Activated naive CD4-positive, alpha-beta T cell treated with anti-CD3 and anti-CD28 coated beads for 36 hours (primary cell): ENCODE results near the gene MYO1C. TPM values are rescaled to one million over a fixed set of nuclear protein-coding genes. Genes with fewer than 3 reads are reported as not detected.
"Not testable (repeated sequence)": the region's sequence is repeated elsewhere in the genome, so short reads cannot be mapped to it uniquely, and the experiment has no call there.

Experiments
- CTCF ChIA-PET: fragments of 350-600 bp; sonication (Branson Sonifier 250); formaldehyde crosslinking; loops from one replicate; lab custom pipeline; 2021; ENCODE audit warnings: antibody characterized with exemption; lab: Charles Lee
- DNase-seq: peaks from one replicate; pipeline ENCODE4 v3.0.0-alpha.2; 2020
- H3K27ac Mint-ChIP-seq: one replicate; pipeline ENCODE4 v1.8.0; 2021; ENCODE audit warnings: mild to moderate bottlenecking, mixed read lengths
- H3K27me3 Mint-ChIP-seq: one replicate; pipeline ENCODE4 v1.8.0; 2021; ENCODE audit warnings: low read depth, mixed read lengths
- H3K36me3 Mint-ChIP-seq: one replicate; pipeline ENCODE4 v1.8.0; 2021; ENCODE audit warnings: low read depth, mixed read lengths
- H3K4me1 Mint-ChIP-seq: one replicate; pipeline ENCODE4 v1.8.0; 2021; ENCODE audit warnings: low read depth, mixed read lengths
- H3K4me3 Mint-ChIP-seq: one replicate; pipeline ENCODE4 v1.8.0; 2021; ENCODE audit warnings: mild to moderate bottlenecking, moderate library complexity, mixed read lengths
- H3K9me3 Mint-ChIP-seq: one replicate; pipeline ENCODE4 v1.8.0; 2021; ENCODE audit warnings: mixed read lengths
- intact Hi-C: fragments of 100-400 bp; cut with micrococcal nuclease; formaldehyde crosslinking; loops from one replicate; pipeline ENCODE4 v1.15.1; 2023
- total RNA-seq, 2 experiments: library from RNA; stranded (reverse); gene quantifications; one replicate each; pipeline ENCODE4 v1.2.3, GENCODE V29; 2021

MYO1C gene
- total RNA-seq, 2 experiments from 2014 or later = 14.6 to 14.7 TPM

DNA sequence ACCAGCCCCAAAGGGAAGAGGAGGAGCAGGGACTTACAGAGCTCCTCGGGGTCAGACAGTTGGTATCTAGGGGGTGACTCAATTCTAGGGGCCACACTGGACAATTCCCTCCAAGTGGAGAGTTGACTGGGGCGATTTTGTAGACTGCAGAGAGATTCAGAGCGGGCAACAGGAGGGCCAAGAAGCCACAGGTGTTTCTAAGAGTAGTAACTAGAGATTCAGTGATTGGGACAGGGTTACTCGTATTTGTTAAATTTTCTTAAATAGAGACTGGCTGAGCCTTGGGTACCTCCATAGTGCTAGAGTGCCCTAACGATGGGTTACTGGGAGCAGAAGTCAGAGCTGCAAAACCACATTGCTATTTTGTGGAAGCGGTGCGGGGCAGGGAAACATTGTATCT, 27.2 kb upstream of the MYO1C start:
- Mint-ChIP-seq H3K4me1 (peaks cover 21% of the 10 kb centered on the region), H3K4me3 (no peak overlapping the region), H3K27me3 (no peaks in the 10 kb centered on the region), H3K36me3 (peaks cover 2% of the 10 kb centered on the region), H3K9me3 (no peaks in the 10 kb centered on the region), H3K27ac (no peak overlapping the region)
- intact Hi-C loops = no loop called here
- CTCF ChIA-PET = no interaction called here
- DNase-seq = no peak

DNA sequence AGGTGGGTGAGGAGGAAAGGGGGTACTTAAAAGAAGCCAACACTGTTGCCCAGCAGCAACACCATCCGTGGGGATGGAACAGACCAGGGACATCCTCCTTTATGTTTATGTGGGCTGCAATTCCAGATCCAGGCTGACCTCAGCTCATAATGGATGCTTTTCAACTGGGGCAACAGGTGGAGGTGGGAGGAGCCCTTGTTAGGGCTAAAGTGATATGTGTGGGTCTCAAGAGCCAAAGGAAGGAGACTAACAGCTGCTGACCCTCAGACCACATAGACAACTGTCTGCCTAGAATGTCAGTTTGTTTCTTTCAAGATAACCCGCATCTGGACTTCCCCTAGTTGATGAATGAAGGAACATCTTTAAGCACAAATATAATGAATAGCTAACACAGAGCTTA, 25.9 kb upstream of the MYO1C start:
- intact Hi-C loops = no loop called here
- H3K27ac Mint-ChIP-seq = no peak overlapping the region
- no peak for DNase-seq
- H3K9me3 Mint-ChIP-seq = no peaks in the 10 kb centered on the region
- peaks cover 26% of the 10 kb centered on the region for H3K4me1 Mint-ChIP-seq
- H3K27me3 Mint-ChIP-seq = no peaks in the 10 kb centered on the region
- peaks cover 2% of the 10 kb centered on the region for H3K36me3 Mint-ChIP-seq
- H3K4me3 Mint-ChIP-seq = peak overlapping the region; percentile 80
- CTCF ChIA-PET = interaction anchor here (1.2 to 2.5 kb wide), 2 partner anchors 111 to 153 kb away, joined by 4 to 9 read pairs; no protein-coding TSS in a partner anchor

DNA sequence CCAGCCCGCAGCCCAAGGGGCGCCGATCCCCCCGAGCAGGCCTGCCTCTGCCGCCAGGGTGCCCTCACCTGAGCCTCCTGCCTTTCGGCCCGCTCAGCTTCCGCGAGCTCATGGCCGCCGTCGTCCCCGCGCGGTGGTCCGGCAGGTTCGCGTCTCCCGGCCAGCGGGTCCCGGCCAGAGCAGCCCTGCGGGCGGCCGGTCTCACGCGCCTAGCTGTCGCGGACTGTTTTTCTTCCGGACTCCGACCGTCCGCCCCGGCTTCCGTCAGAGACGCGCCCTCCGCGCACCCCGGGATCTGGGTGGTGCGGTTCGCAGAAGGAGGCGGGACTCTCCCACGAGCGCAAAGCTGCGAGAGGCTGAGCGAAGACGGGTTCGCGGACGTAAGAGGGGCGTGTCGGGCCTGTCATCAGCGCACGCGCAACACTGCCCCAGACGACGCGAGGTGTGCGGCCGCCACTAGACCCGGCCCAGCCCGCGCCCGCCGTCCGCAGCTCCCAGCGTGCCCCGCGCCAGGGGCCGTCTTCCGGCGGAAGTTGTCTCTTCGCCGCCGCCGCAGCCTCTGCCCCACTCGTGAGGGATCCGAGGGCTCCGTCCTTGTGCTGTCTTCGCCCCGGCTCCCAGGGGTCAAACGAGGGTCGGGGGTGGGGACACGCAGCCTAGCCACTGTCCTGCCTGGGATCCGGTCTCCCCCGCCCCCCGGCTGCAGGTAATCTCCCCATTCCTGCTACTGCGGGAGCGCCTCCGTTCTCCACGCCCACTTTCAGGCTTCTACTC, 24.1 kb upstream of the MYO1C start, which contains the start of gene INPP5K:
Gene INPP5K, minus strand, starts transcription at position 225 of the 774 bp plus-strand sequence. Its CDS starts 113 bp downstream, at position 112.
- H3K27ac Mint-ChIP-seq = peak within 1 kb of the TSS; percentile 54
- intact Hi-C loops = loop anchor here (1.0 to 2.0 kb wide), 6 partner anchors 28 to 200 kb away; partner anchors contain the start of genes CRK, PITPNA, SLC43A2 and YWHAE
- no peaks in the 10 kb centered on the region for H3K9me3 Mint-ChIP-seq
- H3K27me3 Mint-ChIP-seq = no peaks in the 10 kb centered on the region
- H3K36me3 Mint-ChIP-seq = peaks cover 3% of the 10 kb centered on the region
- DNase-seq = peak; percentile 98
- CTCF ChIA-PET = interaction anchor here (0.6 to 2.6 kb wide), 8 partner anchors 11 to 261 kb away, joined by 3 to 12 read pairs (median 6); no protein-coding TSS in a partner anchor
- peak within 1 kb of the TSS; percentile 80 for H3K4me3 Mint-ChIP-seq
- peaks cover 26% of the 10 kb centered on the region for H3K4me1 Mint-ChIP-seq

DNA sequence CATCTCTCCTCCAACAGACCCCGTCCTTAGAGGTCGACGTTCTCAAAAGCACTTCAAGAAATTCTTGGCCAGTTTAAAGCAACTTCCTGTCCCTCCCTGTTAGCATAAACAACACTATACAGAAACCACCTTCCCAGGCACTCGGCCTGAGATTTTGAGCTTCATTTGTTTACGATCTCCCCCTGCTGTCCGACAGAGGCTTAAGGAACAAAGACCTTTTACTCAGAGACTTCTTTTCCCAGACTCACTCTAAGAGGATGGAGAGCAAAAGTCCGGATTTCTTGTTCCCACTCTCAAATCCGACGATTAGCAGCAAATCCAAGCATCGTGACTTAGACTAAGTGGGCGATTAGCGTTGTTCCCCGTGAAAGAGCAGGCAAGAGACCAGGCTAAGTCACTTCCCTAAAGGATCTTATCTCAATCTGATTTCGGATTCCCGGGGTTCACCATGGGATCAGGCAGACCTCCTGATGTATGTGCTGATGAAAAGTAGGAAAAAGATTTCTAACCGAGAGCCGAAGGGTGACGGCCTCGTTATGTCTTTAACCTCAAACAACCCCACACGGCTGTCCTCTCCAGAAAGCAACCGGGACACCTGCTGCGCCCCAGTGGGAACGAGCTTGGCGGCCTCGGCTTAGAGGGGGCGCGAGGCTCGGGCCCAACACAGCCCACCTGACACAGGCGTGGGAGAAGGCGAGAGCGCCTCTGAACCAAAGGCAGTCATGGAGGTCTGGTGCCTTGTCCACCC, 23.3 kb upstream of the MYO1C start:
- CTCF ChIA-PET = interaction anchor here (0.6 to 2.6 kb wide), 10 partner anchors 11 to 183 kb away, joined by 3 to 12 read pairs (median 4); no protein-coding TSS in a partner anchor
- Mint-ChIP-seq H3K27me3 (no peaks in the 10 kb centered on the region), H3K27ac (peak overlapping the region; percentile 54), H3K4me3 (peak overlapping the region; percentile 80), H3K36me3 (peaks cover 3% of the 10 kb centered on the region), H3K9me3 (no peaks in the 10 kb centered on the region), H3K4me1 (peaks cover 26% of the 10 kb centered on the region)
- intact Hi-C loops = loop anchor here (1.0 to 2.0 kb wide), 8 partner anchors 28 to 257 kb away; partner anchors contain the start of genes CRK, PITPNA, SLC43A2 and YWHAE
- DNase-seq = peak; percentile 69

DNA sequence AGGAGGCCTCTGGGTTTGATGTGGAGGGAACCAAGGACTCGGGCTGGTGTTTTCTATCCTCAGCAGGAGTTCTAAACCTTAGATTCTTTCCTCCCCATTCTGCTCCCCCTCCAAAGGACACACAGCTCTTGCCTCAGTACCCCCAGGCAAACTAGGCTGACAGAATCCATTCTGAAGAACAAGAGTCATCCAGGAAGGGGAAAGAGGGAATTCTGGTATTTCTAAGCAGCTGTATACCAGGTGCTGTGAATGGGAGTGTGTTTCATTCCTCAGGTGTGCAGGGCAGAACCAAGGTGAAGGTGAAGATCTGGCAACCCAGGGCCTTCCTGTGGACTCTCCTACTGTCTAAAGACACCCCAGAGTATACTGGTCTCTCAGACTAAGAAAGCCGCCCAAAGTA, 19.9 kb upstream of the MYO1C start:
- H3K4me1 Mint-ChIP-seq = peaks cover 16% of the 10 kb centered on the region
- CTCF ChIA-PET = interaction anchor here (1.9 kb wide), 1 partner anchor 147 kb away, joined by 6 read pairs; no protein-coding TSS in a partner anchor
- H3K4me3 Mint-ChIP-seq = no peak overlapping the region
- H3K27me3 Mint-ChIP-seq = no peaks in the 10 kb centered on the region
- no peak for DNase-seq
- intact Hi-C loops = no loop called here
- H3K9me3 Mint-ChIP-seq = no peaks in the 10 kb centered on the region
- H3K27ac Mint-ChIP-seq = no peak overlapping the region
- H3K36me3 Mint-ChIP-seq = peaks cover 6% of the 10 kb centered on the region

DNA sequence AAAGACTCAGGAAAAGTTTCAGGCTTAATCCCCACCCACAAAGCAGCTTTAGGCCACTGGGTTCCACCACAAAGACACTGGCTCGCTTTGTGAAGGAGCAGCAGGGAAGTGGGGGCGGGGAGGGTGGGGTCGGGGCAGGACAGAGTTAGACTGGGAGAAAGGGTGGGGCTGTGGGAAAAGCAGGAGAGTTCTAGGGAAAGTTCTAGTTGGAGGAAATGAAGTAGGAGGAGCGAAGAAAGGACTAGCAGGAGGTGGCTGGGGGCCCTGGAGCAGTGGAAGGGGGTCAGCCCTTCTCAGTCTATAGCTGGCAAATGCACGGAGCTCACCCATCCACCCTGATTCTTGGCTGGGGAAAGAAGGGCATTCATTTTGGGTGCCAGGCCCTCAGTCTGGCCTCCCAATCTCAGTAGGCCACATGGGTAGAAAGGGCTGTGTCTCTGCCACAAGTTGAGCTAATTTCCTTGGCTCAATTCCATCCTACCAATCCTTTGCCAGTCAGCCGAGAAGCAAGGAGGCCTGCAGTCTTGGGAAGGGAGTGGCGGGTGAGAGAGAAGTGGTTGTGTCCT, 19.4 kb upstream of the MYO1C start:
- H3K27me3 Mint-ChIP-seq = no peaks in the 10 kb centered on the region
- CTCF ChIA-PET = interaction anchor here (1.9 kb wide), 1 partner anchor 146 kb away, joined by 6 read pairs; no protein-coding TSS in a partner anchor
- intact Hi-C loops = no loop called here

DNA sequence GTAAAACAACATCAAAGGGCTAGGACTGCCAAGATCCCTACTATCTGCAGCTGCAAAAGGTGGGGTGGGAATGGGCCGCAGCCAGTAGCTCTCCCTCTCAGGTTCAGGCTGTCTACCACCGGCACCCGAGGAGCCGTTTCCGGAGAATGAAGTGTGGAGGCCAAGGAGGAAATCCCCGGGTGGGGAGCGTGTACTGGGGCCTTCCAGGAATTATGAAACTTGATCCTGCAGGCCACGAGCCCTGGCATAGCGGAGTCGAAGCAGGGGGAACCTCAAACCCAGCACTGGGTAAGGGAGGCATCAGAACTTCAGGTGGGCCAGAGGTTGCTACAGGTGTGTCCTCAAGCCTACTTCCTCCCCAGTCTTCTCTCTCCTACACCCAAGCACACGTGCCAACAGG, 18.8 kb upstream of the MYO1C start:
- CTCF ChIA-PET = interaction anchor here (1.5 to 1.9 kb wide), 2 partner anchors 16 to 146 kb away, joined by 3 to 6 read pairs; no protein-coding TSS in a partner anchor
- H3K4me3 Mint-ChIP-seq = no peak overlapping the region
- no peak overlapping the region for H3K27ac Mint-ChIP-seq
- H3K36me3 Mint-ChIP-seq = peaks cover 6% of the 10 kb centered on the region
- no peaks in the 10 kb centered on the region for H3K27me3 Mint-ChIP-seq
- intact Hi-C loops = no loop called here
- H3K4me1 Mint-ChIP-seq = peaks cover 16% of the 10 kb centered on the region
- H3K9me3 Mint-ChIP-seq = no peaks in the 10 kb centered on the region
- no peak for DNase-seq

More for the DNA sequence above, 19.4 kb upstream of the MYO1C start:
- H3K4me1 Mint-ChIP-seq = peaks cover 16% of the 10 kb centered on the region
- peaks cover 6% of the 10 kb centered on the region for H3K36me3 Mint-ChIP-seq
- DNase-seq = no peak
- H3K27ac Mint-ChIP-seq = no peak overlapping the region
- no peak overlapping the region for H3K4me3 Mint-ChIP-seq
- H3K9me3 Mint-ChIP-seq = no peaks in the 10 kb centered on the region

DNA sequence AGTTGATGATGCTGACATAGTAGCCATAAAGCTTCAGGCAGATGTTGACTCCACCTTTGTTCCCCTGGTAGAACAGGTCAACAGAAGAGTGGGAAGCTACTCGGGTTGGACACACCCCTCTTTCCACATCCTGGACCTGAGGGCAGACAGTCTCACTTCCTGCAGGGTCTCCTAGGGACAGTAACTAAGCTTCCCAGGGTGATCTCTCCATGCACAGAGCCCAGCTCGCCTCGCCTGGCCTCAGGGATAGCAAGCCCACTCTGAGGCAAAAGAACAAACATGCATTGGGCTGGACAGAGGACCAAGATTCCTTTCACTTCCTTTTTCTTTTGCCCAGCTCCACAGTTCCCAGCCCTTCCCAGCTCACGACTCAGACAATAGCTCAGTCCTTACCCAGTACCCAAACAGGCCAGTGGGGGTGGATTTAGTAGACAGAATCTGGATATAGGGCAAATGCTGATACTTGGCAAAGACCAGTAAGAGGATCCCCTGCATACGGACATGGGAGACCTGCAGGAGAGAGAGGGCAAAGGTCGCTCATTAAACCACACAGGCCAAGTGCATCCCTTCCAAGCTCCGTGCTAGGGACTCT, 16.9 kb upstream of the MYO1C start:
- Mint-ChIP-seq H3K4me3 (no peak overlapping the region), H3K9me3 (no peaks in the 10 kb centered on the region), H3K27me3 (no peaks in the 10 kb centered on the region), H3K27ac (no peak overlapping the region), H3K4me1 (peaks cover 6% of the 10 kb centered on the region), H3K36me3 (peaks cover 9% of the 10 kb centered on the region)
- CTCF ChIA-PET = interaction anchor here (1.0 kb wide), 1 partner anchor 8 kb away, joined by 3 read pairs; no protein-coding TSS in a partner anchor
- intact Hi-C loops = no loop called here
- no peak for DNase-seq

DNA sequence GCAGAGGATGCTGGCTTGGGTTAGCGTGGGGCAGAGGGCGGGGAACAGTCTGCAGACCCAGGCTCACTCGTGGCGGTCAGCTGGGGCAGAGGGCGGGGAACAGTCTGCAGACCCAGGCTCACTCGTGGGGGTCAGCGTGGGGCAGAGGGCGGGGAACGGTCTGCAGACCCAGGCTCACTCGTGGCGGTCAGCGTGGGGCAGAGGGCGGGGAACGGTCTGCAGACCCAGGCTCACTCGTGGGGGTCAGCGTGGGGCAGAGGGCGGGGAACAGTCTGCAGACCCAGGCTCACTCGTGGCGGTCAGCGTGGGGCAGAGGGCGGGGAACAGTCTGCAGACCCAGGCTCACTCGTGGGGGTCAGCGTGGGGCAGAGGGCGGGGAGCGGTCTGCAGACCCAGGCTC, 16.2 kb upstream of the MYO1C start:
- H3K36me3 Mint-ChIP-seq, H3K4me1 Mint-ChIP-seq, H3K27ac Mint-ChIP-seq, DNase-seq, H3K27me3 Mint-ChIP-seq, intact Hi-C loops, H3K4me3 Mint-ChIP-seq, CTCF ChIA-PET, H3K9me3 Mint-ChIP-seq: not testable (repeated sequence)

DNA sequence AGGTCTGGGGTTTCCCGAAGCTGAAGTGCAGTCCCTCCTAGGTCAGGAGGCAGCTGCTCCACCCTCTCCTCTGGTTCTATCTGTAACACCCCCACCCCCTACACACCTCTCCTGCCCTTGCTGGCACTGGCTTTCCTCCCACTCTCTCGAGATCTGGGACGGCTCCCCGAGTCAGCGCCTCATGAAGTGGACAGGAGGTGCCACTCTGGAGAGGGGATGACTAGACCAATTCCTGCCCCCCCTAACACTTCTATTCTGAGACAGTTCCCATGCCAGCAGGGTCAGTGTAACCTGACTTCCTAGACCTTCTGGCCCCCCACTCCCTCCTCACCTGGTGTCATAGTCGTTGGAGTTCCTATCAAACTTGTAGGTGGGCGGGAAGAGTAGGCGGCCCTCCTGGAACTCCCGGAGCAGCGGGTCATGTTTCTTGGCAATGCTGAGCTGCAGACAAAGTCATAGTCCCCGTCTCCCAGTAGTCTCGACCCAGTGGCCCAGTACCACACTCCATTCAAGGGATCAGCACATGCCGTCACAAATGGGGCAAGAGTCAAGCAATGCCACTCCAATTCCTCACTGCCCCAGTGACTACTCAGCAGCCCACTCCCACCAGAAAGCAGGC, 14.3 kb upstream of the MYO1C start:
- Mint-ChIP-seq H3K27me3 (no peaks in the 10 kb centered on the region), H3K36me3 (peaks cover 6% of the 10 kb centered on the region), H3K9me3 (no peaks in the 10 kb centered on the region), H3K27ac (no peak overlapping the region), H3K4me1 (peaks cover 2% of the 10 kb centered on the region), H3K4me3 (no peak overlapping the region)
- intact Hi-C loops = no loop called here
- CTCF ChIA-PET = no interaction called here
- DNase-seq = no peak

DNA sequence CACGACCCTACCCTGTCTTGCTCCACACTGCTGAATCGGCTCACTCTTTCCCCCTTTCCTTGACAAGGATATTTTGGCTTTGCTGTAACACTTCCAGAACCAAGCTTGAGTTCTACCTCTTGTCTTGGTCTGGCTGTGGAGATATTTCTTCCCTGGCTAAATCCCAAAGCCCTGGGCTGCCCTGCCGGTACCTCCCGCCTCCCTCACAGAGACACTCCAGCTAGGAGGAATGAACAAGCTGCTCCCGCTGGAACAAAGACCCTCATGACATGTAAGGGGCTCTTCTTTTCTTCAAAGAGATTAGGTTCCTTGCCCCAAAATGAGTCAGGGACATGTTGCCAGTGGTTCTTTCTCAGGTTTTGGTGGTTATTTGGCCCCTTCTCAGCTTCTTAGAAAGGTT, 13.1 kb upstream of the MYO1C start:
- no peaks in the 10 kb centered on the region for H3K27me3 Mint-ChIP-seq
- no peak overlapping the region for H3K4me3 Mint-ChIP-seq
- no peaks in the 10 kb centered on the region for H3K9me3 Mint-ChIP-seq
- no peak overlapping the region for H3K27ac Mint-ChIP-seq
- DNase-seq = no peak
- intact Hi-C loops = no loop called here
- H3K4me1 Mint-ChIP-seq = peaks cover 2% of the 10 kb centered on the region
- peaks cover 6% of the 10 kb centered on the region for H3K36me3 Mint-ChIP-seq
- CTCF ChIA-PET = interaction anchor here (1.1 to 1.4 kb wide), 2 partner anchors 11 to 125 kb away, joined by 3 to 6 read pairs; partner anchors contain the start of gene INPP5K
